Skeletal muscle cell (primary cell): ENCODE results near the gene CD200.
"Not testable (repeated sequence)": the region's sequence is repeated elsewhere in the genome, so short reads cannot be mapped to it uniquely, and the experiment has no call there.

Experiments used
- DNase-seq: peaks from one replicate; pipeline ENCODE4 v3.0.0-alpha.2; 2010; ENCODE audit warnings: low read depth
- H3K4me3 ChIP-seq: 2 replicates; pipeline ENCODE4 v1.5.1; 2011; ENCODE audit warnings: low read depth, mild to moderate bottlenecking, control low read depth, low read length, moderate library complexity

The CD200 gene

DNA sequence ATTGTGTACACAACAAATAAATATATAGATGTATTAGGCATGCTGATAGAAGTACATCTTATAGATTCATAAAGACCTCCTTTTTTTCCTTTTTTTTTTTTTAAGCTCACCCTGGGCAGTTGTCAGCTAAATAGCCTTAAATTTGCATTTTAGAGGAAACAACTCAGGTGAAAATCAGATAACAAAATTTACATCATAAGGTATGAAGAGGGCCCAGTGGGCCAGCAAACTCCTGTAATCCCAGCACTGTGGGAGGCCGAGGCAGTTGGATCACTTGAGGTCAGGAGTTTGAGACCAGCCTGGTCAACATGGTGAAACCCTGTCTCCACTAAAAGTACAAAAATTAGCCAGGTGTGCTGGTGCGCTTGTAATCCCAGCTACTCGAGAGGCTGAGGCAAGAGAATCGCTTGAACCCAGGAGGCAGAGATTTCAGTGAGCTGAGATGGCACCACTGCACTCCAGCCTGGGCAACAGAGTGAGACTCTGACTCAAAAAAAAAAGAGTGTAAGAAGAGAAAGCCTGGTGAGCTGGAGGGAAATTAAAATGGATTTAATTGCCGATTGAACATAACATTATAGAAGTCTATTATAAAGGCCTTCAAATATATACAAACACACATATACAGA lies 72.1 kb downstream of the CD200 start:
- not testable (repeated sequence) for DNase-seq, H3K4me3 ChIP-seq

DNA sequence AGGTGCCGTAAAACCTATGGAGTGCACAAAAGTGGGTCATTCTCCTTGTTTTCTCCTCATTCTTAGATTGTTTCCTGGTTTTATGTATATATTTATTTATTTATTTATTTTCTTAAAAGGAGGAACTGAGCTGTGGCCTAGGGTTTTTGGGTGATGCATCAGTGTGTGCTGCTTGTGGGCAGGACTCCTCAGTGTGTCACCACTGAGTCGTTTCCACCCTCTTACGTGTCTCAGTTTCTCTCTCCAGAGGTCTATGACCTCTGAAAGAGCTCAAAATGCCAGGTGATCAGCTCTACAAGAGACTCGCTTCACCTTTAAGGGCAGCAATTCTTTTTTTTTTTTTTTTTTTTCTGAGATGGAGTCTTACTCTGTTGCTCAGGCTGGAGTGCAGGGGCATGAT lies 72.9 kb downstream of the CD200 start:
- DNase-seq, result no peak
- H3K4me3 ChIP-seq, result no peak overlapping the region

DNA sequence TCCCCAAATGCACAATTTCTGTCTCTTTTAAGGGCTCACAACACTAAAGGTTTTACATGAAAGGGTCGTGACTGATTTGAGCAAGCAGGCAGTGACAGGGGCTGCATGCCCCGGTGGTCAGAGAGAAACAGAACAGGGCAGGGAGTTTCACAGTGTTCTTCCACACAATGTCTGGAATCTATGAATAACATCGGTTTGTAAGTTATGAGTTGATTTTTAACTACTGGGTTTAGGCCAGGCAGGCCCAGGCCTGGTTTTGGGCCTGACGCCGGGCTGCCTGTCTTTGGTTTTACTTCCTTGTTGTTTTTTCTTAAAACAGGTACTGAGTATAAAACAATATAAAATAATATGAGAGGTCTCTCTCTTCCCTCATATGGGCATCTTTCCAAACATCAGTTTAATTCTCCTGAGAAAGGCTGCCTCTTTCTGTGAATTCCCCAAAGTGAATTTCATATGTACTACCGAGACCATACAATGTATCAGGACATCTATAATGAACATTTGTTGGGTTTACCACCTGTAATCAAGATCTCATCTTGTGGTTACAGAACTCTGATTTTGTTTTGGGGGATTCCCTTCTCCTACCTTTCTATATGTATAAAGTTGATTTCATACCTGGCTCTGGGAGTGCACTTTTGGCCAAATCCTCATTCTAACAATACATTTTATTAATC lies 74.4 kb downstream of the CD200 start:
- no peak for DNase-seq
- H3K4me3 ChIP-seq, result no peak overlapping the region

DNA sequence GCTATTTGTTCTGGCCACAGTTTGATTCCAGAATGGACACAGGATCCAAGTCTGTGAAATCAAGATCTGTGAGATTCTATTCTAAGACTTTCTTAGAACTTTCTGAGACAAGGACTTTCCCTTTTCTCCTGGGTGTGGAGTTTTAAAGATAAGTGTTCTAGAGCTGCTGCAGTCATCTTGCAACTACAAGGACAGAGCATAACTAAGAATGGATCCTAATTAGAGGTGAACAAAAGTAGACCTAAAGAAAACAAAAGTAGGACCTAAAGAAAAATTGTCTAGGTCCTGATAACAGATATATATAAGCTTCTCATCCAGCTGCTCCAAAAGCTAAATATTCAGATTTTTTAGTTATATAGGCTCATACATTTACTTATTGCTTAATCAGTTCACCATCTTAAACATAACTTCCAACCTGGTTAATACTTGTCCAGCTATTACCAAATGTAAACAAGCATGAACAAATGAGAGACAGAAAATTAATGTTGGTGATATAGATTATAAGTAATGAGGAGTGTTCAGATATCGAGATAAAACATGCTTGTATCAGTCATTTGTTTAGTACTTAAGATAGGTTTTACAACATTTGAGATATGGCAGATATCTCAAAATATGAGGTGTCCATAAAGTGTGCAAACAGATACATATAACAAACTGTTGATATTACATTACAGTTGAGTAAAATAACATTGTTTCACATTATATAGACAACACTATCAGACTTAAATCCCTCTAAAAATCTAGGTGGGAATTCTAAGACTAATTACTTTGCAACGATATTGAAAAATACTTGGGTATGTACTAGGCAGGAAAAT lies 75.1 kb downstream of the CD200 start:
- H3K4me3 ChIP-seq, result no peak overlapping the region

DNA sequence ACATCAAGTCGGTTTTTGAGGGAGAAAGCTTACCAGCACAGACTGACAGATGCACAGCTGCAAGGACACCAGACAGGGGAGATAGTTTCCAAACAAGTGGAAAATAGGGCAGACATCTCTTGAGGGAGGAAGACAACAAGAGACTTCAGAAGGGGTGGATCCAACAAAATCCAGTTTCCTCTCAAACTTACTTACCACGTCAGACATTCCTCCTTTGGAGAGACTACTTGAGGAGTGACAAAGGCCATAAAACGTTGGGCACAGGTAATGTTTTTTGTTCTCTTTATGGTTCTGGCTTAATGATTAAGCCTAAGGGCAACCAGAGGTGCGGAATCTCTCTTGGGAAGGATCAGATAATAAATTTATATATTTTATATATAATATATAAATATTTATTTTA lies 76.1 kb downstream of the CD200 start:
- H3K4me3 ChIP-seq, result no peak overlapping the region
- no peak for DNase-seq

More for the DNA sequence above, 75.1 kb downstream of the CD200 start:
- no peak for DNase-seq

DNA sequence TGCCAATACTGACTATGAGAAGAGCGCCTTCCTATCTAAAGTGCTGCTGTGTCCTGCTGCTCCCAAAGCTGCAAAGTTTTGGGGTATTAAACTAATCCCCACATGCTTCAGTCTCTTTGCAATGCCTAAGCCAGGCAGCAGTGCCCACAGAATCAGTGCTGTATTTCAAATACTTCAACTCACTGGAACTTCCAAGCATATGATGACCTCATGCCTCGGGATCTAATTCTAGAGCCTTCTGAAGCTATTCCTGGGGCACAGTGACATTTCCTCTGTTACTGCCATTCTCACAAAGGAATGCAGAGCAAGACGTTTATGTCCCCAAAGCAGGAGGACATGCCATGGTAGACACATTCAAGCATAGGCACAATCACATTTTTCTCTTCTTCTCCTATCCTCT lies 78.5 kb downstream of the CD200 start:
- H3K4me3 ChIP-seq, result no peak overlapping the region
- no peak for DNase-seq
